Measurements from ENCODE around the gene ZAR1L.
A peak's percentile ranks its signal among the peaks of the same experiment; 100 is the strongest.
"Not testable (repeated sequence)": the region's sequence is repeated elsewhere in the genome, so short reads cannot be mapped to it uniquely, and the experiment has no call there.

ZAR1L gene

GRCh38 chr13:32315238-32316027 is at the start of gene ZAR1L, which contains the start of gene BRCA2:
Gene ZAR1L, minus strand, starts transcription at chr13:32315363. Its CDS starts 3,438 bp downstream, at chr13:32311925.
Gene BRCA2, plus strand, starts transcription at chr13:32315508. Its CDS starts 953 bp downstream, at chr13:32316461.
- DNase-seq, result peak; percentile 94

- DNase-seq, result no peak
These were observed 47.4 kb upstream of the ZAR1L start for GRCh38 chr13:32362574-32362973.

- not testable (repeated sequence) for DNase-seq
These were observed 40.8 kb upstream of the ZAR1L start for GRCh38 chr13:32355935-32356334.

- DNase-seq, result no peak
These were observed 38.9 kb upstream of the ZAR1L start for GRCh38 chr13:32354040-32354439.

GRCh38 chr13:32350839-32351441 is 35.8 kb upstream of the ZAR1L start:
- not testable (repeated sequence) for DNase-seq

- DNase-seq, result no peak
These were observed 32.5 kb upstream of the ZAR1L start for GRCh38 chr13:32347651-32348050.

- no peak for DNase-seq
These were observed 25.8 kb upstream of the ZAR1L start for GRCh38 chr13:32340914-32341313.

- no peak for DNase-seq
These were observed 19.5 kb upstream of the ZAR1L start for GRCh38 chr13:32334671-32335070.

- no peak for DNase-seq
These were observed 15.3 kb upstream of the ZAR1L start for GRCh38 chr13:32330441-32330840.

- DNase-seq, result no peak
These were observed 8.7 kb upstream of the ZAR1L start for GRCh38 chr13:32323912-32324311.

GRCh38 chr13:32320528-32320927 is 5.4 kb upstream of the ZAR1L start:
- no peak for DNase-seq

- DNase-seq, result no peak
These were observed 2.7 kb upstream of the ZAR1L start for GRCh38 chr13:32317716-32318465.

GRCh38 chr13:32316501-32316900 is 1.3 kb upstream of the ZAR1L start:
- no peak for DNase-seq

- DNase-seq, result no peak
These were observed 821 bp upstream of the ZAR1L start for GRCh38 chr13:32316028-32316339.

GRCh38 chr13:32314271-32315237 is 609 bp downstream of the ZAR1L start:
- DNase-seq, result no peak

- DNase-seq, result no peak
These were observed 3.8 kb downstream of the ZAR1L start for GRCh38 chr13:32311188-32311897.

- DNase-seq, result no peak
These were observed 4.9 kb downstream of the ZAR1L start for GRCh38 chr13:32310134-32310706.

- DNase-seq, result no peak
These were observed 5.6 kb downstream of the ZAR1L start for GRCh38 chr13:32309312-32310133.

GRCh38 chr13:32305646-32306045 is 9.5 kb downstream of the ZAR1L start:
- DNase-seq, result no peak

GRCh38 chr13:32302461-32302860 is 12.7 kb downstream of the ZAR1L start:
- no peak for DNase-seq

GRCh38 chr13:32300920-32301319 is 14.2 kb downstream of the ZAR1L start:
- no peak for DNase-seq

All from right hindlimb (tissue), 1 donor.